Fibroblast of lung (primary cell): ENCODE data around the gene HDAC10.

Source experiments
- CTCF ChIP-seq, 2 donors: IDR thresholded peaks in 1 of 2; conservative IDR thresholded peaks in 1 of 2; 1 replicate in 1 of 2; 2 replicates in 1 of 2; pipeline ENCODE4 v1.5.1; 2011 to 2012; ENCODE audit warnings: low read length in 2 of 2, control low read depth in 1 of 2, inconsistent platforms in 1 of 2, low read depth in 1 of 2, mild to moderate bottlenecking in 1 of 2
- EZH2 ChIP-seq: IDR thresholded peaks from 2 replicates; pipeline ENCODE4 v1.5.1; 2012; ENCODE audit warnings: low read length, control low read depth, mild to moderate bottlenecking; ENCODE audit errors: missing control alignments

DNA sequence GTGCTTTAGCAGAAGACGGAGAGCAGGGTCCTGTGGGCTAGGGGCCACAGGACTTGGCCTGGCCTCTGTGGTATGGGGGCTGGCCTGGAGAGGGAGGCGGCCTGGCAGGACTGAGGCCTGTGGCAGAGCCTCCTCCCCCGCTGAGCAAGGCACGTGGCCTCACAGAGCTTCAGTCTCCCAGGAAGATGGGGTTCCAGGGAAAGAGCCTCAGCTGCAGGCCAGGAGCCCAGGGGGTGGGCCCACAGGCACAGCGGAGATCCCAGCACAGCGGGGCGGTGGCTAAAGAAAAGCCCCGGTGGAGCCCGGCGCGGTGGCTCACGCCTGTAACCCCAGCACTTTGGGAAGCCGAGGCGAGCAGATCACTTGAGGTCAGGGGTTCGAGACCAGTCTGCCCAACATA is 8.2 kb upstream of the HDAC10 start:
- TF ChIP-seq CTCF (conservative IDR thresholded peaks at IDR 0.05 in 1 of 2, IDR thresholded peaks at IDR 0.05 in 1 of 2; ENCODE audit: low read depth in 1 of 2, low read length in 2 of 2) (no peak), EZH2 (no peak)
